ENCODE data around the gene ATP5PD.

DNA sequence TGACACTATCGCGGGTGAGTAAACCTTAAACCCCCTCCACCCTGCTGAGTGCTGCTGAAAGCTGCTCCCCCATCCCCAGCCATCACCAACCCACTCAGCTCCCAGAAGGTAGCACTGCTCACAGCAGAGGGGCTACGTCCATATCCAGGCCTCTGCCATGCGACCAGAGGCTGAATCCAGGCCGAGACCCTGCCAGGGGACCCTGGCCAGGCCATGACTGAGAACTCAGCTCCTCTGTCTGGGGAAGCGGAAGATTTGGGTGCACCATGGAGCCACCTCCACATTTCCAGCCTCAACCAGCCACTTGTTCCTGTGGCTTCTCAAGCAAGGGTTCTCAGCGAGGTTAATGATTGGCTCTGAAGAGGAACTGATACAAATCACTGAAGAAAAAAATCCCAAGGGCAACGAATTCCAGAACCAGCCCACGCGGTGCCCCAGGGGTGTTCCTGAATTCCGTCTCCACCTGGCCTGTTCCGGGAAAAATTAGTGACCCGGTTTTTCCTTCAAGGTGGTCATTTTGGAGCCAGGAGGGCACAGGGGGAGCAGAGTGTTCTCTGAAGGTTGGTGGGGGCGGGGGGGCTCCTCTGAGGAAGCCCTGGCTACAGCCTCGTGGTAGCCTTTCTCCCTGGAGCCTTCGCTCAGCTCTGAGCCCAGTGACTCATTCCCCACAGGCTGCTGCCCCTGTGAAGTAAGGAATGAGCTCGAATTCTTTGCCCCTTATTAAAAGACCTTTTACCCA lies 31.7 kb upstream of the ATP5PD start:
- no peak for TF ChIP-seq CTCF (IDR thresholded peaks at IDR 0.05; ENCODE audit: borderline replicate concordance, extremely low read depth, low read length, poor library complexity, severe bottlenecking)
- TF ChIP-seq EZH2 (IDR thresholded peaks at IDR 0.05; ENCODE audit: borderline replicate concordance, low read depth, low read length, severe bottlenecking) = no peak
